Activated B cell treated with CpG ODN at 0.5 μM for 24 hours (primary cell): ENCODE measurements around the gene RIC1. TPM values are rescaled to one million over a fixed set of nuclear protein-coding genes. Genes with fewer than 3 reads are reported as not detected.
"Not testable (repeated sequence)": the region's sequence is repeated elsewhere in the genome, so short reads cannot be mapped to it uniquely, and the experiment has no call there.

Experiments used
- ATAC-seq: fragments of 200-7000 bp; cut with Tn5 transposase; one replicate; pipeline ENCODE4 v1.10.0; 2021; ENCODE audit warnings: low read depth, mild to moderate bottlenecking, moderate library complexity
- CTCF ChIA-PET: fragments of 350-600 bp; sonication (Branson Sonifier 250); formaldehyde crosslinking; loops from one replicate; lab custom pipeline; 2021; ENCODE audit warnings: antibody characterized with exemption; lab: Charles Lee
- POLR2A ChIA-PET: fragments of 350-600 bp; sonication (Branson Sonifier 250); formaldehyde crosslinking; loops from one replicate; lab custom pipeline; 2021; ENCODE audit warnings: antibody characterized with exemption; lab: Charles Lee
- DNase-seq: peaks from one replicate; pipeline ENCODE4 v3.0.0; 2022
- H3K27ac Mint-ChIP-seq: one replicate; pipeline ENCODE4 v1.8.0; 2020; ENCODE audit warnings: mixed read lengths
- H3K27me3 Mint-ChIP-seq: one replicate; pipeline ENCODE4 v1.8.0; 2021; ENCODE audit warnings: mixed read lengths
- H3K36me3 Mint-ChIP-seq: one replicate; pipeline ENCODE4 v1.8.0; 2021; ENCODE audit warnings: low read depth, mixed read lengths
- H3K4me1 Mint-ChIP-seq: one replicate; pipeline ENCODE4 v1.8.0; 2021; ENCODE audit warnings: mixed read lengths
- H3K4me3 Mint-ChIP-seq: one replicate; pipeline ENCODE4 v1.8.0; 2020; ENCODE audit warnings: mild to moderate bottlenecking, mixed read lengths
- H3K9me3 Mint-ChIP-seq: one replicate; pipeline ENCODE4 v1.8.0; 2020; ENCODE audit warnings: mixed read lengths
- CTCF ChIP-seq: fragments of 200-600 bp; IDR thresholded peaks from one replicate; pipeline ENCODE4 v1.8.0; 2022; ENCODE audit warnings: antibody characterized with exemption, mild to moderate bottlenecking
- intact Hi-C: fragments of 100-400 bp; cut with micrococcal nuclease; formaldehyde crosslinking; loops from one replicate; pipeline ENCODE4 v1.15.1; 2024
- total RNA-seq: library from RNA; stranded (reverse); gene quantifications from 2 replicates; pipeline ENCODE4 v1.2.3, GENCODE V29; 2022

Gene RIC1
- total RNA-seq, 1 donor from 2014 or later, result 85.0 TPM

- ChIA-PET POLR2A (no interaction called here), CTCF (no interaction called here)
- Mint-ChIP-seq H3K27ac (no peak overlapping the region), H3K27me3 (no peaks in the 10 kb centered on the region), H3K4me1 (peaks cover 19% of the 10 kb centered on the region), H3K36me3 (peaks cover 68% of the 10 kb centered on the region), H3K9me3 (peaks cover 26% of the 10 kb centered on the region), H3K4me3 (no peak overlapping the region)
- no peak for TF ChIP-seq CTCF
- intact Hi-C loops, result no loop called here
- no peak for ATAC-seq
- no peak for DNase-seq
These were observed 79.5 kb downstream of the RIC1 start for GRCh38 chr9:5708414-5708813.

- H3K36me3 Mint-ChIP-seq, result peaks cover 82% of the 10 kb centered on the region
- no peak for TF ChIP-seq CTCF
- no peak for DNase-seq
- ATAC-seq, result no peak
- ChIA-PET POLR2A (no interaction called here), CTCF (no interaction called here)
- H3K27ac Mint-ChIP-seq, result no peak overlapping the region
- H3K9me3 Mint-ChIP-seq, result peaks cover 20% of the 10 kb centered on the region
- H3K4me1 Mint-ChIP-seq, result peaks cover 31% of the 10 kb centered on the region
- intact Hi-C loops, result loop anchor here (2.0 to 5.0 kb wide), 2 partner anchors 14 to 86 kb away; partner anchors contain the start of gene RIC1
- no peak overlapping the region for H3K4me3 Mint-ChIP-seq
- no peaks in the 10 kb centered on the region for H3K27me3 Mint-ChIP-seq
These were observed 83.9 kb downstream of the RIC1 start for GRCh38 chr9:5712651-5713390.

GRCh38 chr9:5714501-5715401, 85.8 kb downstream of the RIC1 start:
- H3K4me1 Mint-ChIP-seq, result peaks cover 36% of the 10 kb centered on the region
- peaks cover 8% of the 10 kb centered on the region for H3K9me3 Mint-ChIP-seq
- TF ChIP-seq CTCF, result no peak
- DNase-seq, result no peak
- intact Hi-C loops, result loop anchor here (1.0 to 5.0 kb wide), 4 partner anchors 87 to 528 kb away; partner anchors contain the start of genes CD274 and RIC1
- POLR2A ChIA-PET, result no interaction called here
- H3K27me3 Mint-ChIP-seq, result no peaks in the 10 kb centered on the region
- CTCF ChIA-PET, result interaction anchor here (0.8 to 1.1 kb wide), 3 partner anchors 114 to 528 kb away, joined by 3 read pairs; partner anchors contain the start of gene CD274
- H3K27ac Mint-ChIP-seq, result no peak overlapping the region
- no peak for ATAC-seq
- H3K4me3 Mint-ChIP-seq, result no peak overlapping the region
- H3K36me3 Mint-ChIP-seq, result peaks cover 74% of the 10 kb centered on the region

- no peak overlapping the region for H3K4me3 Mint-ChIP-seq
- intact Hi-C loops, result loop anchor here (1.0 to 5.0 kb wide), 3 partner anchors 115 to 529 kb away; partner anchors contain the start of gene CD274
- peaks cover 28% of the 10 kb centered on the region for H3K4me1 Mint-ChIP-seq
- ChIA-PET CTCF (interaction anchor here (1.2 kb wide), 1 partner anchor 530 kb away, joined by 5 read pairs; the partner anchor contains the start of gene INSL6), POLR2A (interaction anchor here (0.8 kb wide), 1 partner anchor 115 kb away, joined by 6 read pairs; no protein-coding TSS in a partner anchor)
- H3K36me3 Mint-ChIP-seq, result peaks cover 73% of the 10 kb centered on the region
- H3K9me3 Mint-ChIP-seq, result peaks cover 8% of the 10 kb centered on the region
- ATAC-seq (no peak), DNase-seq (no peak)
- no peak overlapping the region for H3K27ac Mint-ChIP-seq
- no peak for TF ChIP-seq CTCF
- H3K27me3 Mint-ChIP-seq, result no peaks in the 10 kb centered on the region
These were observed 86.7 kb downstream of the RIC1 start for GRCh38 chr9:5715548-5716127.

GRCh38 chr9:5717434-5717833, 88.5 kb downstream of the RIC1 start:
- H3K27me3 Mint-ChIP-seq, H3K4me3 Mint-ChIP-seq, H3K9me3 Mint-ChIP-seq, ATAC-seq, DNase-seq, POLR2A ChIA-PET, CTCF ChIA-PET, H3K27ac Mint-ChIP-seq: not testable (repeated sequence)
- peaks cover 74% of the 10 kb centered on the region for H3K36me3 Mint-ChIP-seq
- intact Hi-C loops, result loop anchor here (5.0 kb wide), 1 partner anchor 265 kb away; the partner anchor contains the start of gene CD274
- H3K4me1 Mint-ChIP-seq, result peaks cover 23% of the 10 kb centered on the region
